Measurements from ENCODE around the gene CUL1.

GRCh38 chr7:148828965-148829364 lies 130.3 kb downstream of the CUL1 start:
- TF ChIP-seq POLR2AphosphoS5 (IDR thresholded peaks at IDR 0.05), result no peak
- TF ChIP-seq SMC3 (conservative IDR thresholded peaks at IDR 0.05; ENCODE audit: poor library complexity), result no peak
- TF ChIP-seq CTCF (IDR thresholded peaks at IDR 0.05; ENCODE audit: poor library complexity, severe bottlenecking), result no peak
- no peak for TF ChIP-seq EP300 (conservative IDR thresholded peaks at IDR 0.05; ENCODE audit: poor library complexity, severe bottlenecking)
- TF ChIP-seq TAF1 (IDR thresholded peaks at IDR 0.05; ENCODE audit: low read depth), result no peak
- TF ChIP-seq MXI1 (conservative IDR thresholded peaks at IDR 0.05; ENCODE audit: poor library complexity, severe bottlenecking), result no peak
- no peak for TF ChIP-seq EZH2 (IDR thresholded peaks at IDR 0.05; ENCODE audit: borderline replicate concordance, insufficient read depth, low read length, poor library complexity, severe bottlenecking)
- TF ChIP-seq REST (IDR thresholded peaks at IDR 0.05; ENCODE audit: borderline replicate concordance), result no peak
- no peak for TF ChIP-seq RAD21 (conservative IDR thresholded peaks at IDR 0.05)
